Loucy (cell line): ENCODE measurements around the gene MYOT.

ENCODE experiments used
- CTCF ChIP-seq: fragments of 200-600 bp; sonication (generic); conservative IDR thresholded peaks from 2 replicates; pipeline ENCODE4 v1.5.1; 2014; ENCODE audit warnings: mild to moderate bottlenecking, antibody characterized with exemption, low read length
- EZH2phosphoT487 ChIP-seq: fragments of 200-600 bp; IDR thresholded peaks from 2 replicates; pipeline ENCODE4 v1.6.1; 2018; ENCODE audit warnings: antibody characterized with exemption, mild to moderate bottlenecking, moderate library complexity, borderline replicate concordance

- TF ChIP-seq CTCF = no peak
- no peak for TF ChIP-seq EZH2phosphoT487
These were observed 21.5 kb downstream of the MYOT start, which contains the start of gene PKD2L2 for GRCh38 chr5:137888863-137889759.
